ENCODE measurements around the gene TNS1.

Gene TNS1

DNA sequence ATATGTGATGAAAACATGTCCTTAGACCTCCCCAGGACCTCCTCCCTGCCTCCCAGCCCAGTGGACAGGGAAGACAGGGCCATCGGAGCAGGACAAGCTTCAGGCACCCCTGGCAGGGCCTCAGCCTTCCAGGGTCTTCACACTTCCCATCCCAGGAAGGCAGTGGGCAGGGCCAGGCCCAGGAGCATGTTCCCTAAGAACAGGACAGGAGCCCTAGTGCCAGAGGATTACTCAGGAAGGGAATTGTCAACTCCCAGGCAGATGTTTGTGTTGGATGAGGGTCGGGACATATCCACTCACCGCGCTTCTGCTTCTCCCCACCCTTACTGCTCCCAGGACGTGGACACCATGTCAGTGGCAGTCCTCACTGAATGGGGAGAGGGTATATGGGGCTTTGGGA lies 138.9 kb downstream of the TNS1 start:
- DNase-seq, result no peak

- DNase-seq, result no peak
These were observed 141.4 kb downstream of the TNS1 start for GRCh38 chr2:217861334-217861877.

- no peak for DNase-seq
These were observed 142.9 kb downstream of the TNS1 start for GRCh38 chr2:217859926-217860325.

DNA sequence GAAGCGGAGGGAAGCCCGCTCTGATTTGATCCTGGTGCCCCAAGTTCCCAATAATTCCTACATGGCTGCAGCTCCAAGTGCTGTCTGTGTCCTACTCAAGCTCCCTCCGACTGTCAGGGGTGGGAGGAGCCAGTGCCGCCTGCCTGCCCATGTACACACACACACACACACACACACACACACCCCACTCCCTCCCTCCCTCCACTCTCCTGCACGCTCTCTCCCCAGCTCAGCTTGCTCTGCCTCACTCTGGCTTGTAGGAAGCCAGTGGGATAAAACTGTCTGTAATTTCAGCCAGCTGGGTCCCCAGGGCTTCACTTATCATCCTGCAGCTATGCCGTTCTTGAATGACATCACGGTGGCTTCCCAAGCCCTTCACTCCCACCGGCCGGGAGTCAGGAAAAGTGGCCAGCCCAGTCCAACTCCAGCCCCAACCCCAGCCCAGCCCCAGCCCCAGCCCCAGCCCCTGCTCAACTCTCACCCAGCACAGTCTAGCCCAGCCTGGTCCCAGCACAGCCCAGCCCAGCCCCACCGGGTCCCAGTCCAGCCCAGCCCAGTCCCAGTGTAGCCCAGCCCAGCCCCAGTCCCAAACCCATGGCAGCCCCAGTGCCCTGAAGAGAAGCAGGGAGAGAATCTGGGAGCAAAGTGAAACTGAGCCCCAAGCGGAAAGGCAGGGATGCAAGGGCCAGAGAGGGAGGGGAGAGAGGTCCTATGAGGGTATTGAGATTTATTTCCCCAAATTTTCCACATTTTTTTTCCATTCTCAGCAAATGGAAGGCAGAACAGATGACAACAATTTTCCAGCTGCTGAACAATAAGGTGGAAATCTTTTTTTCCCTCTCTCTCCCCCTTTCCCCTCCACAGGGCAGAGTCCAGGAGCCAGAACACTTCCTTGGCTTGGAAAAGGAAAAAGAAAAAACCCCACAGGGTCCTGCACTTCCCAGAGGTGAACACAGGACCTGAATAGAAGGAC lies 144.0 kb downstream of the TNS1 start:
- DNase-seq, result no peak

GRCh38 chr2:217857624-217858506 lies 144.9 kb downstream of the TNS1 start:
- DNase-seq, result no peak

GRCh38 chr2:217856871-217857270 lies 145.9 kb downstream of the TNS1 start:
- DNase-seq, result no peak

DNA sequence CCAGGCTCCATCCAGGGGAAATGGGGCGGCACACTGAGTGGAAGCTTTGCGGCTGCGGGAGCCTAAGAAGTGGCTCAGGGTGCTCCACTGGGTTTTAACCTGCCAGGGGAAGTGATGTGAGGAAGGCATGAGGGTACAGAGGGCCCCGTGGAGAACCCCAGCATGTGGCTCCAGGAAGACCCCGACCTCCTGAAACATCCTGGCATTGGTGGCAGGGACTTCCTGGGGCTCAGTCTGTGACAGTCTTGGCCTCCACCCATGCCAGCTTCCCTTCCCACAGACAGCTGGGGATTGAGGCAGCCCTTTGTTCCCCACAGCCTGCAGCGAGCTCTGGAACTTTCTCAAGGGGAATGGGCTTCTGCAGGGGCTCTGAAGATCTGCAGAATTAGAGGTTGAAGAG lies 146.6 kb downstream of the TNS1 start:
- no peak for DNase-seq

DNA sequence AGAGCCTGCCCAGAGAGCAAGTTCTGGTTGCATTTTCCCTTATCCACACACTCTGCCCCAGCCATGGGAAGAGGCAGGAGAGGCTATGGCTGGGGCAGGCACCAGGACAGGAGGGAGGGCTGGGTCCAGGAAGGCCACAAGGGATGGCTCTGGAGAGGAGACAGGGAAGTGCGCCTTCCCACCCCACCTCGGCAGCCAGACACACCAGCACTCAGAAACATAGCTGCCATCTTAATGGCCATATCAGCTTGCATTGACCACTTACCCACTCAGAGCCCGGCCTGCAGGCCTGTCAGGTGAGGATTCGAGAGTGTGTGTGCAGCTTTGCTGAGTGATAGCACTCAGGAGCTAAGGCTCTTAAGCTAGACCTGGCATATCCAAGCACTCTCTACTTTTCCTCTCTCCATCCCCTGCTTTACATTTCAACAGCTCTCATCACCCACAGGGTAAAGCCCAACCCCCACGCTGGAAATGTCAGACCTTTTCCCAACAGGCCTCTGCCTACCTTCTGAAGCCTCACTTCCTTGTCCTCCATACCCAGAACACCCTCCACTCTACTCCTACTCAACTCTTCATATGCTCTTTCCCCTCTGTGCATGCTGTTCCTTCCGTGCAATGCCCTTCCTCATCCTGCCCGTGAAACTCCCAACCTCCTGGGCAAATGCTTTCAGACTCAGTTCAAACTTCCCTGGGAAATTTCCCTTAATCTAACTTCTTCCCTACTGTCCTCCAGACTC lies 147.9 kb downstream of the TNS1 start:
- no peak for DNase-seq

GRCh38 chr2:217853961-217854360 lies 148.8 kb downstream of the TNS1 start:
- no peak for DNase-seq

DNA sequence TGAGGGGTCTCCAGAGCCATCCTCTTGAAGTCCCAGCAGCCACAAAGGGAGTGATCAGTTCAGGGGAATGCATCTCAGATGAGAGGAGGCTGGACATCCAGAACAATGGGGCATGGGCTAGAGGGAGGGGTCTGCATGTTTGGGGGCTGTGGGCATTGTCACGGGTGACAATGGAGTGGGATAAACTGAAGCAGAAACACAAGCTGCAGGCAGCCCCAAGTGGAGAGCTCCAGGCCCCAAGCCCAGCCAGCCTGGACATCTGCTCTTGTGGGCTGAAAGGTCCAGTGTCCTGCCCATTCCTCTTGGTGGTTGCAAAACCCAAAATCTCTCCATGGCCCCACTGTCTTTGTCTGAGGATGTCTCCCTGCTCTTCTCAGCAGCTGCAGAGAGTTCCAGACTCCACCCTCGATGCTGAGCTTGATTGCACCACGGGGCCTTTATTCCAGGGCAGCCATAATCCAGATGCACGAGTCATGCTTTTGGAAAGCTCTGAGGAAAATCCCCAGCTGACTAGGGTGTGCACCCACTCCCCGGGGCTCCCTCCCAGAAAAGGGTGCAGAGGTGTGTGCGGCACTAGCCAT lies 149.4 kb downstream of the TNS1 start:
- no peak for DNase-seq

DNA sequence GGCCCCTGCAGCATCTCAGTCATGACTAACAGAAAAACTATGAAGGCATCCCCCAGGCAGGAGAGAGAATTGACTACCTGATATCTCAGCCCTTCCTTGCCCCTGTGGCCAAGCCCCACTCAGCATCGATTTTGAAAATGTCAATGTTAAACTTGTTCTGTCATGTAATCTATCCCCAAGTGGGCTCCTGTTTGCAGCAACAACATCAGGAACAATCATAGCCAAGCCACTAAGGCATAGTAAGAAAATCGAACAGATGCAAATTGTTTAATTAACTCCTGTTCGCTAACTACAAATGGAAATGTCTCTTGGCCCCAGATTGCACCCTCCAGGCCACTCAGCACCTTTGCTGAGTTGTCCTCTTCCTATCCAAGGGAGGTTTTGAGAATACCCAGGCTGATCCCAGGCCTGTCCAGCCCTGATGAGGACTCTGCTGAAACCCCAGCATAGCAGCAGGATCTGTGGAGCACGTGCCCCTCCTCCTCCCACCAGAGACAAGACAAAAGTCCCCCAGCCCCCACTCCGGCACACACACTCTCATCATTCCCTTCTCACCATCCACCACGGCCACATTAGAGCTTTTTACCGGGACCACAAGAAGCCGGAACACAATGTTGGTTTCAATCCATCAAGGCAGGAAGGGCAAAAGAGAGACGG lies 150.1 kb downstream of the TNS1 start:
- DNase-seq, result no peak

- no peak for DNase-seq
These were observed 151.4 kb downstream of the TNS1 start for GRCh38 chr2:217851191-217852020.

DNA sequence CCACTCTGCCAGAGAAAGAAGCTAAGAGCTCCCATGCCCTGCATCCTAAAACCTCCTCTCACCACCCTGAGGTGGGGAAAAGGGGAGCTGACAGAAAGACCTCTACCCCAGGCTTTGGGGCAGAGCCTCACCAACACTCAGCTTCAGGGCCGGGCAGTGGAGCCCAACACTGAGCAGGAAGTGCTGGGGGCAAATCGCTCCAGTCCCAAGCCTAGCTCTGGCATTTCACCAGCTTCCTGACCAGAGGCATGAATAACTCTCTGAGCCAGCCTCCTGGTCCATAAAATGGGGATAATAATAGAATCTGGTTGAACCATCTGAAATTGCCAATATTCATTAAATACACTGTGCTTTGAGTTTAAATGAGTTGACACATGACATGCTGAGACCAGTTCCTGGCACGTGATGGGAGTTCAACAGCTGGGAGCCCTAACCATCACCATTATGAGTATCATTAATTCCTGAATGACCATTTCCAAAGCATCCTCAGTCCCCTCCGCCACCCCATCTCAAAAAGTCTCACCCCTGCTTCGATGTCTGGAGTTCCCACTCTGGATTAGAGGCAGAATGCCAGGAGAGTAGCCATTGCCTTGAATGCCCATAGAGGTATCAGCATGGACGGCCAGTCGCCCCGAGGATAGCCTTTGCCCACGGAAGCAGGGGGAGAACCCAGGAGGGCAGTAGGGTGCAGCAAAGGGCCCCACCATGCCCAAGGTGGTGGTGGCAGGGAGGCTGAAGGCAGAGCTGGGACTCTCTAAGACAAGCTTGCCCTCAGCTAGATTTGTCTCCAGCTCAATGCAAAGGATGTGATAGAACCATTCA lies 153.4 kb downstream of the TNS1 start:
- no peak for DNase-seq

DNA sequence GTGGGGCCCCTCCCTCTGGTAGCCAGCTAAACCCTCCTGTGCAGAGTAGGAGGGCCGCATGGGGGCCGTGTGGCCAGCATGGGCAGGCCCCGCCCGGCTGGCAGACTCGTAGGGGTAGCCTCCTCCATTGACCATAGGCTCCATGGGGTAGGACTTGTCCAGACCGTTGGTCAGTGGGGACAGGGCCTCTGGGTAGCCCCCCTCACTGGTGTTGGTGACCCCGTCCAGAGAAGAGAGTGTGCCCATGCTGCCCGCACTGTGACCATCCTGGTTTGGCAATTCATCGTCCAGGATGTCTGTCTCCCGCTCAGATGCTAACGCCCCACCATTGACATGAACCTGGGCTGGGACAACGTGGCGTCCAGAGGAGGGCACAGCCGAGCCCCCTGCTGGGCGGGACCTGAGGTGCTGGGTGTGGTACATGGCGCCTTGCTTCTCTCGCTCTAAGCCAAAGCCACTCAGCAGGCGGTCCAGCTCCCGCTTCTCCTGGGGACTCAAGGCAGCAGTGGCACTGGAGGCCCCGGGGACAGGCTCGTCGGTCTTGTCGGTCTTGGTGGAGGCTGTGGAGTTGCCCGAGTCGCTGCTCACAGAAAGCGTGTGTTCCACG lies 154.3 kb downstream of the TNS1 start:
- DNase-seq, result no peak

DNA sequence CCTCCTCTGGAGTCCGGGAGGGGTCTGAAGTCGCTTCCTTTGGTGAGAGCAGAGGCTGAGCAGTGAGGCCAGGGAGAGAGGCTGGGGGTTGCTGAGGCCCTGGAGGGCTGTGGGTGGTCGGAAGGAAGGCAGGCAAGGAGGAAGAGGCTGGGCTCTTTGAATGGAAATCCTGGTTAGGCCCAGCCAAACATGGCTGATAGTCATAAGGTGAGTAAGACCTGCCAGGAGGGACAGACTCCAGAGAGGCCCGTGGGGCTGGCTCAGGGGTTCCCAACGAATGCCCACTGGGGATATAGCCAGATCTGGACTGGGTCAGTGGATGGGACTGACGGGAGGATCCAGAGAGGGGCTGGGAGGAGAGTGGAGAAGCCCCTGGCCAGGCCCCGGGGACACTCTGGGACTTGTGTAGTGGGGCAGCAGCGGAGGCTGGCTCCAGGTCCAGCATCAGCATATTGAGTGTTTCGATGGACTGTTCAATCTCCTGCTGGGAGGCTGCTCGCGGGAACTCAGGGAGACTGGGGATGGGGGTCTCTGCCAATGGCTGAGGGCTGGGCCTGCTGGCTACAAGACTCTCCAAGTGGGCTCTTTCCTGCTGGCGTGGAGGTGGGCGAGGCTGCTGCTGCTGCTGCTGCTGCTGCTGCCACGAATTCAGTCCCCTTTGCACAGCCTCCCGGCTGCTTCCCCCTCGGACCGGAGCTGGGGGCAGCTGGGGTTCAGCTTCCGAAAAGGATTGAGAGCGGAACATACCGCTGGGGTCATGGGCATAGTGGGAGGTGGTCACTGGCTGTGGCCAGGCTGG lies 155.0 kb downstream of the TNS1 start:
- DNase-seq, result no peak

GRCh38 chr2:217847115-217847514 lies 155.7 kb downstream of the TNS1 start:
- DNase-seq, result no peak

- no peak for DNase-seq
These were observed 156.5 kb downstream of the TNS1 start for GRCh38 chr2:217846321-217846743.

- DNase-seq, result no peak
These were observed 157.5 kb downstream of the TNS1 start for GRCh38 chr2:217845301-217845700.

- DNase-seq, result no peak
These were observed 158.1 kb downstream of the TNS1 start for GRCh38 chr2:217844696-217845095.
